Epithelial cell of esophagus (primary cell): ENCODE data around the gene CLOCK.

ENCODE experiments used
- DNase-seq: peaks from one replicate; pipeline ENCODE4 v3.0.0; 2010; ENCODE audit warnings: low read depth
- H3K4me3 ChIP-seq: 2 replicates; pipeline ENCODE4 v1.5.1; 2011; ENCODE audit warnings: mild to moderate bottlenecking, low read length, control low read depth
- TF ChIP-seq, protein P1 (sequence below): IDR thresholded peaks from 2 replicates; pipeline ENCODE4 v1.5.1; 2011; ENCODE audit warnings: low read depth, mild to moderate bottlenecking, low read length, control low read depth, inconsistent platforms; ENCODE audit not compliant: insufficient read depth; ENCODE audit errors: missing control alignments

CLOCK gene

DNA sequence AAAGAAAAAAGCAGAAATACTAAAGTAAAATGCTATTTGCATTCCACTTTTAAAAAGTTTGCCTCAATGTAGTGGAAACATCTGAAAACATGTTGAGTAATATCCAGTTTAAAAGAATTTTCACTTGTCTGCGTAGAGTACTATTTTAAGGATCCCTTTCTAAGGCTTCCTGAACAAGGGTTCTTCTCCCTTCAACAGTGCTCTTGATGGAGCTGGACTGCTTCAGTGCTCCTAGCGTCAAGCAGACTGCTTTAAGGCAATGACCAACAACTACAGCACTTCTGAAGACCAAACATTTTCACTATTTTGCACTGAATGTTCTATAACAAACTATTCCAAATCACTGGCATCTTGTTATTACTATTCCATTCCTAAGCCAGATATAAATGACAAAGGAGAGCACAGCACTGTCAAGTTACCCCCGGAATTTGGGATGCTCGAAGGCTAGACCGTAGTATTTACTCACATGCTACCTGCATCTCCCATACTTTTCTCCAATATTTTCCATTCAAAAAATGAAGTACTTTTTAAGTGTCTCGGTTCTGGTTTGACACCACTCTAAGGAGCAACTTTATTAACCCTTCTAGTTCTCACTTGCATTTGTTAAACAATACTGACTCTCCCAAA is 114.9 kb downstream of the CLOCK start:
- H3K4me3 ChIP-seq: no peak overlapping the region
- TF ChIP-seq, protein P1, sequence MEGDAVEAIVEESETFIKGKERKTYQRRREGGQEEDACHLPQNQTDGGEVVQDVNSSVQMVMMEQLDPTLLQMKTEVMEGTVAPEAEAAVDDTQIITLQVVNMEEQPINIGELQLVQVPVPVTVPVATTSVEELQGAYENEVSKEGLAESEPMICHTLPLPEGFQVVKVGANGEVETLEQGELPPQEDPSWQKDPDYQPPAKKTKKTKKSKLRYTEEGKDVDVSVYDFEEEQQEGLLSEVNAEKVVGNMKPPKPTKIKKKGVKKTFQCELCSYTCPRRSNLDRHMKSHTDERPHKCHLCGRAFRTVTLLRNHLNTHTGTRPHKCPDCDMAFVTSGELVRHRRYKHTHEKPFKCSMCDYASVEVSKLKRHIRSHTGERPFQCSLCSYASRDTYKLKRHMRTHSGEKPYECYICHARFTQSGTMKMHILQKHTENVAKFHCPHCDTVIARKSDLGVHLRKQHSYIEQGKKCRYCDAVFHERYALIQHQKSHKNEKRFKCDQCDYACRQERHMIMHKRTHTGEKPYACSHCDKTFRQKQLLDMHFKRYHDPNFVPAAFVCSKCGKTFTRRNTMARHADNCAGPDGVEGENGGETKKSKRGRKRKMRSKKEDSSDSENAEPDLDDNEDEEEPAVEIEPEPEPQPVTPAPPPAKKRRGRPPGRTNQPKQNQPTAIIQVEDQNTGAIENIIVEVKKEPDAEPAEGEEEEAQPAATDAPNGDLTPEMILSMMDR: no peak
- DNase-seq: no peak

DNA sequence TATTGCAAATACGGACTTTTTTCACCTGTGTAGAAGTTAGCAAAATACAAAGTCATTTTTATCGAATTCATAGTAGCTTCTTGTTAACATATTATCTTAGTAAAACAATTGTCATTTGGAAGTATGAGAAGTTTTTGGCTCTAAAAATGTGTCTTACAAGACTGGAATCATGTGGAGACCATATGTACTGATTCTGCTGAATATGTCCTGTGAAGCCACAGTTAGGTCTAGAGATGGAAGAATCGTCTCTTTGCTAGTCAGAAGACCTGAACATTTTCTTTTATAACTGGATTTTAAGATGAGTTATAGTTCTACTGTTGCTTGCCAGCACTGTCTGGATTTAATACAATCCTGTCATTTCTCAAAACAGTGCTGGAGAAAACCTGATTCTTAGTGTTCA is 121.9 kb downstream of the CLOCK start:
- no peak for DNase-seq
- TF ChIP-seq, protein P1: no peak
- no peak overlapping the region for H3K4me3 ChIP-seq

DNA sequence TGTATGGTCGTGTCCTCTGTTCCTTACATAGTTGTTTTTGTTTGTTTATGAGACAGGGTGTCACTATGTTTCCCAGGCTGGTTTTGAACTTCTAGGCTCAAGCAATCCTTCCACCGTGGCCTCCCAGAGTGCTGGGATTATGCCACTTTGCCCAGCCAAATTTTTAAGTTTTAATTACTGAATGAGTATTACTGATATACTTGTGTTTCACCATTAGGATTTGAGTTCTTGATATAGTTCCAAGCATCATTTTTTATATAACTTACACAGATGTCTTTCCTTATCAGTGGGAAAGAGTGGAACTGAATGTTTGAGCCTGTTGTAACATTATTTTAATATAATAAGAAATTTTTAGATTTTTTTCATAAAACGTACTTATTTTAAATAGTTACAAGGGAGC is 130.5 kb downstream of the CLOCK start:
- TF ChIP-seq, protein P1: no peak
- H3K4me3 ChIP-seq: no peak overlapping the region
- no peak for DNase-seq

DNA sequence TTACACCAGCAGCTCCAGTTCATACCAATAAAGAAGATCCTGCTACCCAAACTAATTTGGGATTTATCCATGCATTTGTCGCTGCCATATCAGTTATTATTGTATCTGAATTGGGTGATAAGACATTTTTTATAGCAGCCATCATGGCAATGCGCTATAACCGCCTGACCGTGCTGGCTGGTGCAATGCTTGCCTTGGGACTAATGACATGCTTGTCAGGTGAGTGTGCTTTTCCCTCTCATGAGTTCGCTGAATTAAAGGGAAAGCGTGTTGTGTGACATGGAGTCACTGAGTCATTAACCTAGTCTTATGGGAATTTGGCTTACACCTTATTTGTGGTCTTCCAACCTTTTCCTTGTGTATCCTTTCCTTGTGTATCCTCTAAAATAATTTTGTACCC is 135.1 kb downstream of the CLOCK start:
- DNase-seq: peak; percentile 45
- H3K4me3 ChIP-seq: no peak overlapping the region
- TF ChIP-seq, protein P1: no peak

DNA sequence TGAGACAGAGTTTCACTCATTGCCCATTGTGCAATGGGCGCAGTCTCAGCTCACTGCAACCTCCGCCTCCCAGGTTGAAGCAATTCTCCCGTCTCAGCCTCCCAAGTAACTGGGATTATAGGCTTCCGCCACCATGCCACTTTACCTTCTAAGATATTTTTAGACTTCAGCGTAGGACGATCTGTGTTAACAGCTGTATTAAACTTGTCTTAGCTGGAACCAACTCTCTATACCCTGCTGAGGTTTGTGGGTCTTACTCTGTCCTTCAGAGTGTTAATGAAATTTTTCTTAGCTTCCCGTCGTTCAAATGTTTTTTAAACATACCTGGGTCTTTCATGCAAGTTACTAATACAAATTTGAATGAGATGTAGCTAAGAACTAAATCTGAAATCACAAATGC is 136.3 kb downstream of the CLOCK start:
- H3K4me3 ChIP-seq: no peak overlapping the region
- no peak for DNase-seq
- TF ChIP-seq, protein P1: no peak

DNA sequence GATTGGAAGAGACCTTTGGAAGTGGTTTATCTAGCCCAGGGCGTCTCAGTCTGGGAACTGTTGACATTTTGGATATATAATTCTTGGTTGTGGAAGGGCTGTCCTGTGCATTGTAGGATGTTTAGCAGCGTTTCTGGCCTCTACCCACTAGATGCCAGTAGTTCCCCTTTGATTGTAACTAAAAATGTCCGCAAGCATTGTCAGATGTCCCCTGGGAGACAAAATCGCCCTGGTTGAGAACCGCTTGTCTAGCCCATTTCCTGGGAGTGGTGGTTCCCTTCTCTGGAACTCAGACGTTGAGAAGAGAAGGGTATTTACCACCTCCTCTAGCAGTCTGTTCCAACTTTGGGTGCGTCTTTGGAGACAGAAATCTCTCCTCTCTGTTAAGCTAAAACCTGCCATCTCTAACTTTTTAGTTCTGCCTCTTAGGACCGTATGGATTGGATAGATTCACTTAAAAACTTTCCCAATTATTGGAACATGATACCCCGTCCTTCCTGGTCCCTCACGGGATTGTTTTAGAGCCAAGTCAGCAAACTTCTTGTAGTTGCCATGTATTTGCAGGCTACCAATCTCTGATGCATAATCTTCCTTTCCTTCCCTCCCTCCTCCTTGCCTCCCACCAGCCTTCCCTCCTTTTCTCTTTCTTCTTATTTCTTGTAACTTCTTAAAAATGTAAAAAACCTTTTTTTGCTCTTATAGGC is 137.1 kb downstream of the CLOCK start:
- no peak for DNase-seq
- H3K4me3 ChIP-seq: no peak overlapping the region

More for the DNA sequence above, 137.1 kb downstream of the CLOCK start:
- TF ChIP-seq, protein P1: no peak
